PFSK-1 (cell line): ENCODE results near the gene AK3.

ENCODE experiments used
- FOXP2 ChIP-seq: optimal IDR thresholded peaks from 2 replicates; pipeline ENCODE3; 2011; ENCODE audit warnings: borderline replicate concordance, control low read depth, inconsistent platforms; ENCODE audit not compliant: insufficient read depth; ENCODE audit errors: extremely low read length, extremely low read depth
- POLR2AphosphoS5 ChIP-seq: IDR thresholded peaks from 2 replicates; pipeline ENCODE4 v1.6.1; 2012; ENCODE audit warnings: low read depth, mild to moderate bottlenecking, control low read depth, low read length, moderate library complexity
- SIN3A ChIP-seq: IDR thresholded peaks from 2 replicates; pipeline ENCODE4 v1.6.1; 2012; ENCODE audit warnings: mild to moderate bottlenecking, low read length, moderate library complexity, borderline replicate concordance; ENCODE audit not compliant: insufficient read depth
- TAF1 ChIP-seq: IDR thresholded peaks from 2 replicates; pipeline ENCODE4 v1.6.1; 2012; ENCODE audit warnings: low read length, control low read depth, borderline replicate concordance; ENCODE audit not compliant: insufficient read depth
- TF ChIP-seq, protein P1 (sequence below), 2 experiments: IDR thresholded peaks; 2 replicates each; pipeline versions ENCODE4 v1.6.1 to v1.8.0; 2011 to 2012; ENCODE audit warnings: low read depth in 2 of 2, low read length in 2 of 2, control low read depth in 1 of 2, inconsistent platforms in 1 of 2, mild to moderate bottlenecking in 1 of 2, moderate library complexity in 1 of 2; ENCODE audit not compliant: insufficient read depth in 1 of 2

AK3 gene

DNA sequence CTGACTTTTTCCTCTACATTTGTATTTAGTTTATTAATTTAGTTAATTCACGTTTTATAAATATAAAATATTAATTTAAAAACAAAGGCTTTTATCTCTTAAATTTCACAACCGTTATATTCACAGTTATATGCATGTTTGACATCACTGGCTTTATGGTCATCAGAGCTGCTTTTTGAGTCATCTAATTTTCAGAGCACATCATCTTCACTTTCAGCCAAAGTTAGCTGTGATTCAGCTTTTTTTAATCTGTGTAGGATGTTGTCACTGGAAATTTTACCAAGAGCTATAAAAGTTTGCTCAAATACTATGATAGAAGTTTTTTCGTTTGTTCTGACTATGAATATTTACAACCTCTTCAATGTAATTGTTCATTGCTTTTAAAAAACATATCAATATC, 49.2 kb downstream of the AK3 start:
- TF ChIP-seq, protein P1, sequence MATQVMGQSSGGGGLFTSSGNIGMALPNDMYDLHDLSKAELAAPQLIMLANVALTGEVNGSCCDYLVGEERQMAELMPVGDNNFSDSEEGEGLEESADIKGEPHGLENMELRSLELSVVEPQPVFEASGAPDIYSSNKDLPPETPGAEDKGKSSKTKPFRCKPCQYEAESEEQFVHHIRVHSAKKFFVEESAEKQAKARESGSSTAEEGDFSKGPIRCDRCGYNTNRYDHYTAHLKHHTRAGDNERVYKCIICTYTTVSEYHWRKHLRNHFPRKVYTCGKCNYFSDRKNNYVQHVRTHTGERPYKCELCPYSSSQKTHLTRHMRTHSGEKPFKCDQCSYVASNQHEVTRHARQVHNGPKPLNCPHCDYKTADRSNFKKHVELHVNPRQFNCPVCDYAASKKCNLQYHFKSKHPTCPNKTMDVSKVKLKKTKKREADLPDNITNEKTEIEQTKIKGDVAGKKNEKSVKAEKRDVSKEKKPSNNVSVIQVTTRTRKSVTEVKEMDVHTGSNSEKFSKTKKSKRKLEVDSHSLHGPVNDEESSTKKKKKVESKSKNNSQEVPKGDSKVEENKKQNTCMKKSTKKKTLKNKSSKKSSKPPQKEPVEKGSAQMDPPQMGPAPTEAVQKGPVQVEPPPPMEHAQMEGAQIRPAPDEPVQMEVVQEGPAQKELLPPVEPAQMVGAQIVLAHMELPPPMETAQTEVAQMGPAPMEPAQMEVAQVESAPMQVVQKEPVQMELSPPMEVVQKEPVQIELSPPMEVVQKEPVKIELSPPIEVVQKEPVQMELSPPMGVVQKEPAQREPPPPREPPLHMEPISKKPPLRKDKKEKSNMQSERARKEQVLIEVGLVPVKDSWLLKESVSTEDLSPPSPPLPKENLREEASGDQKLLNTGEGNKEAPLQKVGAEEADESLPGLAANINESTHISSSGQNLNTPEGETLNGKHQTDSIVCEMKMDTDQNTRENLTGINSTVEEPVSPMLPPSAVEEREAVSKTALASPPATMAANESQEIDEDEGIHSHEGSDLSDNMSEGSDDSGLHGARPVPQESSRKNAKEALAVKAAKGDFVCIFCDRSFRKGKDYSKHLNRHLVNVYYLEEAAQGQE (IDR thresholded peaks at IDR 0.05; ENCODE audit: insufficient read depth in 1 of 2, low read depth in 2 of 2, low read length in 2 of 2) = no peak
- no peak for TF ChIP-seq POLR2AphosphoS5
- TF ChIP-seq SIN3A = no peak
- no peak for TF ChIP-seq TAF1
- no peak for TF ChIP-seq FOXP2

DNA sequence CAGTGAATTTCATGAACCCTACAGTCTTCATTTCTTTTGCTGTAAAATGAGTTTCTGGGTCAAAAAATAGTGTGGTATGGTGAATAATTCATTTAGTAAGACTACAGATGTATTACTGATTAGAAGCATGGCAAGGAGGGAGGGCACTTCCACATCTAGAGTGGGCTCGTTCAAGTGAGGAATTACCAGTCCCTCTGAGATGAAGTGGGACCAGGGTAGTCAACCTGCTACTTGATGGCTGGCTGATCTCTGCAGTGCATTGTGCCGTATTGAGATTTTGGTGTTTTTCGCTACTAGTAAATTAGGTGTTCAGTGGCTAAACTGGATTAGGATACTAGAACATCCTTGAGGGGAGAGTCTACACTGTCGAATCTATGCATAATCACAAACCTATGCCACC, 50.9 kb downstream of the AK3 start:
- TF ChIP-seq, protein P1 (IDR thresholded peaks at IDR 0.05; ENCODE audit: insufficient read depth in 1 of 2, low read depth in 2 of 2, low read length in 2 of 2) = no peak
- no peak for TF ChIP-seq FOXP2
- no peak for TF ChIP-seq SIN3A
- TF ChIP-seq TAF1 = no peak
- TF ChIP-seq POLR2AphosphoS5 = no peak

DNA sequence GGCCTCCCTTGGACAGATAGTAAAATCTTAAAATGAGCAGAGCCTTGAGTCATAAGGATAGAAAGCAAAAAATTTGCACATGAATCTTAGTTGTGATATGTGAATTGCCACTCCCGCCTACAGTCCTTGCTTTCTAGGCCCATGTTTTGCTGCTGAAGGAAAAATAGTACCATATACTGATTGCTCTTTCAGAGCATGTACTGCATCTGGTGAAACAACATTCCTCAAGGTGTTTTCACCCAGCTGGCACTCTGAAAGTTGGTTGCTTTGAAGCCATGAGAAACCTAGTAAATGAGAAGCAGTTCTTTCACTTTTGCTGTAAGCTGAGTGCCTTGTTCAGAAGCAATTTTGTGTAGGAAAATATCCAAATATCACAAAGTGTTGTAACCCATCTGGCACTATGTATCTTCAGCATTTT, 51.3 kb downstream of the AK3 start:
- TF ChIP-seq FOXP2 = no peak

DNA sequence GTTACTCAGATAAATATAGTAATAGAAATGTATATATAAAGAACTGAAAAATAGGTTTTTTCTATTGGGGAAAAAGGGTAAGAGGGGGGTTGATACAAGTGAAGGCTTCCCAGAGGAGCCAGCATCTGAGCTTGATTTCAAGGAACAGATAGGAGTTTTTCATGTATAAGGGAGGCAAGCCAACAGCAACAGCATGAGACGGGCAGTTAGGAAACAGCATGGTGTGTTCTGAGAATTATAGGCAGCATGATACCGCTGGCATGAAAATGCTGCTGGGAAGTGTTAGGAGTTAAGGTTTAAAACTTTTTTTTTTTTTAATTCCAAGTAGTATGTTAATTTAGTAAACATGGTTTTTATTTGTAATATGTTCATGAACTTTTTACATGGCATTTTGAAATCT, 52.0 kb downstream of the AK3 start:
- TF ChIP-seq TAF1 = no peak
- no peak for TF ChIP-seq FOXP2
- TF ChIP-seq, protein P1 (IDR thresholded peaks at IDR 0.05; ENCODE audit: insufficient read depth in 1 of 2, low read depth in 2 of 2, low read length in 2 of 2) = no peak
- TF ChIP-seq SIN3A = no peak
- no peak for TF ChIP-seq POLR2AphosphoS5

DNA sequence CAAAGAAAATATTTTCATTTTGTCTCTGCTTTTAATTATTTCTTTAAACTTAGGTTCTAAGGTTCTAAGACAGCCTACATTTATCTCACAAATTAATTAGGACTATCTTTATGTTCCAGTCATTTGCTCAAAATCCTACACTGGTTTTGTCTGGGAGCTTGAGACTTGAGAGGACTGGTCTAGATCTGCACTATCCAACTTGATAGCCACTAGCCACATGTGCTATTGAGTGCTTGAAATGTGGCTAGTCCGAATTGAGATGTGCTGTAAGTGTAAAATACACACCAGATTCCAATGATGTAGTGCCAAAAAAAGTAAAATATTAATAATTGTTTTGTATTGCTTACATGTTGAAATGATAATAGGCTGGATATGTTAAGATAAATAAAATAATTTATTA, 54.4 kb downstream of the AK3 start:
- TF ChIP-seq FOXP2 (no peak), SIN3A (no peak), POLR2AphosphoS5 (no peak), TAF1 (no peak)
- TF ChIP-seq, protein P1 (IDR thresholded peaks at IDR 0.05; ENCODE audit: insufficient read depth in 1 of 2, low read depth in 2 of 2, low read length in 2 of 2) = no peak
